ENCODE results near the gene VPS41.

DNA sequence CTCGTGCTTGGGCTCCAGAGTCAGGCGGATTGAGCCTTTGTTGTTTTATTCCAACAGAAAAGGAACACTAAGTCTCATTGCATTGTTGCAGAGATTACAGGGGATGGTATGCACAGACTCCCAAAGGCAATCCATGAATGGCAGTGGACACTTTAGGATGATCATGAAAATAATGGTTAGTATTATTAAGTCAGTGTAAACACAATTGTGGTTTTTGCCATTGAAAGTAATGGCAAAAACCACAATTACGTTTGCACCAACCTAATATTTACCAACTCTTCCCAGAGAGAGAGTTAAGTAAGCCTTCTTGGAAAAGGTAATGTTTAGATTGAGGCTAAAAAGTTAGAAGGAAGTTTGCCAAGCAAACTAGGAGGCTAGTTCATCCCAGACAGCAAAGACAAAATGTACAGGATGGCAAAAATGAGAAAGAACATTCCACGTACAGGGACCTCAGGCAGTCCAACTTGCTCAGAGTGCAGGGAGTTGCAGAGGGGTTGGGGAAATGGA, 204.9 kb downstream of the VPS41 start:
- TF ChIP-seq POLR2A (IDR thresholded peaks at IDR 0.05): no peak
- TF ChIP-seq CTCF (IDR thresholded peaks at IDR 0.05): no peak
